CD4-positive, alpha-beta T cell treated with Interleukin-12 subunit alpha and Interleukin-12 subunit beta, for 1 hour (primary cell): Measurements from ENCODE around the gene SYTL5.
"Not testable (repeated sequence)": the region's sequence is repeated elsewhere in the genome, so short reads cannot be mapped to it uniquely, and the experiment has no call there.

ENCODE experiments used
- DNase-seq: peaks from one replicate; pipeline ENCODE4 v3.0.0-alpha.2; 2020

Gene SYTL5

DNA sequence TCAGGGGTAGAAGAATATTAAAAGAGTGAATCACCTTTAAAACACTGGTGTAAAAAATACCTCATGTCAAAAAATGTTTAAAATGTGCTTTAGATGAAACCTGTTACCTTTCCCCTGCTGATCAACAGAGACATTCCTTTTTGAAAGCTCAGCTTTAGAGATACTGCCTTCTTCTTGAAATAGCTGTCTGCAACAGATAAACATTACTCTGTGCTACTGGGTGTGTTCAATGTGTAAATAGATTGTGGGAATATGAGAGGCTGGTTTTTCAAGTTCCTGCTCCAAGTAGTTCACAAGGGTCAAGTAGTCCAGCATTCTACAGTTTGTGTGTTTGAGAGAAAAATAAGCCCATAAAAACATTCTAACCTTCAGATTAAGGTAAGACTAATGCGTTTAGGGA, at the start of gene SYTL5:
Gene SYTL5 (plus strand): TSS at position 263 of the 400 bp plus-strand sequence. CDS start 27,337 bp downstream, outside the sequence.
- DNase-seq = no peak

DNA sequence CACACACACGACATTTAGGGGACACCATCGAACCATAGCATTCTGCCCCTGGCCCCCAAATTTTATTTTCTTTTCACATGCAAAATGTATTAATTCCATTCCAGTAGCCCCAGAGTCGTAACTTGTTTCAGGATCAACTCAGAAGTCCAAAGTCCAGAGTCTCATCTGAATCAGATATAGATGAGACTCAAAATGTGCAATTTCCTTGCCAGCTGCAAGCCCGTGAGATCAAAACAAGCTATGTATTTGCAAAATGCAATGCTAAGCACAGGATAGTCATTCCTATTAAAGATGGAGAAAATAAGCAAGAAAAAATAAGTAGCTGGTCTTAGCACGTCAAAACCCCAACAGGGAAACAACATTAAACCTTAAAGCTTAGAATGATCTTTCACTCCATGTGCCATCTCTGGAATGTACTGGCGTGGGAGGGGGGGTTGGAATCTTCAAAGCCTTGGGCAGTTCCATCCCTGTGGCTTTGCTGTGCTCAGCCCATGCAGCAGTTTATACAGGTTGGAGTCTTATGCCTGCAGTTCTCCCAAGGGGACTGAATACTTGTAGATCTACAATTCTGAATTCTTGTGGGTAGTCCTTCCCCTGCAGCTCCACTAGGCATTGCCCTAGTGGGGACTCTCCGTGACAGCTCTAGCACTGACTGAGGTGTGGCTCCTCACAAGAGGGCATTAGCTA, 47.7 kb upstream of the SYTL5 start:
- DNase-seq = no peak

DNA sequence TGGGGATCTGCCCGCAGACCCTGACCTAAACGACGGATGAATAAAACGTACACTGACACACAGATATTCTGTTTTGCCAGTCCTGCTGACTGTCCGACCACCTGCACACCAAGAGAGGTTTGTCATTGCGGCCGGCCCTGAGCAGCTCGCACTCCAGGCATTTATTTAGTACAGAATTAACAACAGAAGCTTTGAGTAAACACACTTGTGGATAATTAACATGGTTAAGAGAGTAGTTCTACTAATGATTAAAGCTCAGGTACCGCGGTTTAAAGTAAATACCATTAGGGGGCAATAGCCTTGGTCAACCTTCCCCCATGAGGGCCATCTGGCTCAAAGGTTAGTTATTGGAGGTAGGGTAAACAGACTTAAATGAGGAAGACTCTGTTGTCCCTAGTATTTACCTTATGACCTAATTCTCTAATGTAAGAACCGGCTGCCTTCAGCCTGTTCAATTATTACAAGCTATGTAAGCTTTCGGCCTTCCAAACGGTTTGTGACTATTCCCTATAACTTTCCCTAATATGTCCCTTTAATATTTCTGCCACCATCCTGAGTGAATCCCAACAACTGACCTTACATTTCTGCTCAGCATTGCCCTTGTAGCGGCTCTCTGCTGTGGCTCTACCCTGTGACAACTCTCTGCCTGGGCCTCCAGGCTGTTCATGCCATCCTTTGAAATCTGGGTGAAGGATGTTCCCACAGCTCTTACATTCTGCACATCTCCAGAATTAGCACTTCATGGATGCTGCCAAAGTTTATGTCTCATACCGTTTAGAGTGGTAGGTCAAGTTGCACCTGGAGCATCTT, 46.9 kb upstream of the SYTL5 start:
- no peak for DNase-seq

DNA sequence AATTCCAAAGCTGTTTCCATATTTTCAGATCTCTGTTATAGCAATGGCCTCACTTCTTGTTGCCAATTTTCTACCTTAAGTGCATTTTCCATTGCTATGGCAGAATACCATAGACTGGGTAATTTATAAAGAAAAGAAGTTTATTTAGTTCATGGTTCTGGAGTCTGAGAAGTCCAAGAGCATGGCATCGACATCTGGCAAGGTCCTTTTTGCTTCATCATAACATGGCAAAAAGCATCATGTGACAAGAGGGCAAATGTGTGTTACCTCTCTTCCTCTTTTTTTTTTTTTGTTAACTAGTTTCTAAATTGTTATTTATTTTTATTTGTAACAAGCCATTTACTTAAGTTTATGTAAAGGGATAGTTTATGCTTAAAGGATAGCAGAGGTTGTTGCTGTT, 45.2 kb upstream of the SYTL5 start:
- DNase-seq = no peak

DNA sequence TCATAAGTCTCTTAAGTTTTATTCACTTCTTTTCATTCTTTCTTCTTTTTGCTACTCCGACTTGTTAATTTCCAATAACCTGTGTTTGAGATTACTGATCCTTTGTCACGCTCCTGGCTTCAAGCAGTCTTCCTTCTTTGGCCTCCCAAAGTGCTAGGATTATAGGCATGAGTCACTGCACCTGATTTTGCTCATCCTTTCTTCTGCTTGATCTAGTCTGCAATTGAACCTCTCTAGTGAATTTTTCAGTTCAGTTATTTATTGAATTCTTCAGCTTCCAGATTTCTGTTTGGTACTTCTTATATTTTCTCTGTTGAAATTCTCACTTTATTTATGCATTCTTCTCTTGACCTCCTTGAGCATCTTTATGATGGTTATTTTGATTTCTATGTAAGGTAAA, 38.6 kb upstream of the SYTL5 start:
- DNase-seq = no peak

DNA sequence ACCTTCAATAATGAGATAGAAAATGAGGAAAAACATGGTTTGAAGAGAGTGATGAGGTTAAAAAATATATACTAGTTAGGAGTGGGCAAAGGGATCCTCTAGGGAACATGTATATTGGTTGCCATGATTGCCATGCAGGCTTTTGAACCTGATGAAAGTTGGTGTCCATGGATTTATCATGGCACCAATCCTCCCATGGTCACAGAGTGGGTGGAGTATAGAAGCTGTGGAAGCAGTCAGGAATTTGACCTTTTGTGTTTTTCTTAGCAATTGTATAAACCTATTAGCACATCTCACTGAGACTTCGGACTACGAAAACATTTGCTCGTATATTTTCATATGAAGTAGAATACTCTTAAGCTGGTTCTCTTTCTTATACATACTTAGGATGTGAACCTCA, 30.9 kb upstream of the SYTL5 start:
- no peak for DNase-seq

DNA sequence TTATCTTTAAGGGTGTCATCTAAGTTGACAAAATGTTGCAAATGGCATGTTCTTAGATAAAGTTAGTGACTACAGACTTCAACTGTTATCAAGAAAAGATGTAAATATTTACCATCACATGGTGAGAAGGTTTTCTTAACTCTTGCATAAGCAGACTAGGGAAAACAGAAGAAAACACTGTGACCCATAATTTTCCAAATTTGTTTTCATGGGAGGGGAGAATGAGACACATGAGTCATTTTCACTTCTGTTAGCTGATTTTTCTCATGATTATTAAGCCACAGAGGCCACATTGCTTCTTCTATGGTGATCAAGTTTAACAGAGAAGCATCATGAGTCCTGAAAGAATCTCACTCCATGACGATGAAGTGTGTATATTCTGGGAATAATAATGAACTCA, 30.2 kb upstream of the SYTL5 start:
- no peak for DNase-seq

DNA sequence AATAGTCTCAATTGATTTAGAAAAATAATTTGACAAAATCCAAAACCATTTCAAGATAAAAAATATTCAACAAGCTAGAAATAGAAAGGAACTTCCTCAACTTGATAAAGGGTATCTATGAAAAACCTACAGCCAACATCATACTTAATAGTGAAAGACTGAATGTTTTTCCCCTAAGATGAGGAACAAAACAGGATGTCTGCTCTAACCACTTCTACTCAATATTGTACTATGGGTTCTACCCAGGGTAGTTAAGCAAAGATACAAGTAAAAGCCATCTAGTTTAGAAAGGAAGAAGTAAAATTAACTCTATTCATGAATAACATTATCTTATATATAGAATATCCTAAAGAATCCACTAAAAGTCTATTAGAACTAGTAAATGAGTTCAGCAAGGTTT, 21.5 kb upstream of the SYTL5 start:
- no peak for DNase-seq

DNA sequence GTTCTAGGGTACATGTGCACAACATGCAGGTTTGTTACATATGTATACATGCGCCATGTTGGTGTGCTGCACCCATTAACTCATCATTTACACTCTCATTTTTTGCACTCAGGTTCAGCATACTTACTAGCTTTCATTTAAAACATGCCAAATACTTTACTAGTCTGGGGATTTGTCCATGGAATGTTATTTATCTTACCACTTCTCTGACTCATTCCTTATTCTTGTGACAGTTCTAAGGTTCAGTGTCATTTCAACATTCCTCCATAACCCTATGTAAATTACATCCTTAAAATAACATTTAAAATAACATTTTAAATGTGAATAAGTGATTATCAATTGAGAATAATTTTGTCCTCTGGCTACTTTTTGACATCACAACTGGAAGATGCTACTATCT, 19.5 kb upstream of the SYTL5 start:
- DNase-seq = no peak

DNA sequence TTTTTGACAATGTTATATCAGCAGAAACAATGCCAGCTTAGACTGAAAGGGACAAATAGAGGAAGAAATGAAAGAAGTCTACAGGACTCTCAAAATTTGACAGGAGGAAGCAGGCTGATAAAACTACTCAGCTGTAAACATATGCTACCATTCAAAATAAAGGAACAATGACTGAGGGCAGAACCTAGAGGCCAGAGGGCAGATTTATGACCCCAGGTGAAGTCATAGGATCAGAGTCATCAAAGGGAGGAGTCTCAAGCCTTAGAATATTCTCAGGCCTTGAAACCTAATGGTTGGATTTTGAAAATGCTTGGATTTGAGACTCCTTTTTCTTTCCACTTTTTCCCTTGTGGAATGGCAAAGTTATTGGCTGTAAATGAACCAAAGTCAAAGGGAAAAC, 17.0 kb upstream of the SYTL5 start:
- DNase-seq = no peak

DNA sequence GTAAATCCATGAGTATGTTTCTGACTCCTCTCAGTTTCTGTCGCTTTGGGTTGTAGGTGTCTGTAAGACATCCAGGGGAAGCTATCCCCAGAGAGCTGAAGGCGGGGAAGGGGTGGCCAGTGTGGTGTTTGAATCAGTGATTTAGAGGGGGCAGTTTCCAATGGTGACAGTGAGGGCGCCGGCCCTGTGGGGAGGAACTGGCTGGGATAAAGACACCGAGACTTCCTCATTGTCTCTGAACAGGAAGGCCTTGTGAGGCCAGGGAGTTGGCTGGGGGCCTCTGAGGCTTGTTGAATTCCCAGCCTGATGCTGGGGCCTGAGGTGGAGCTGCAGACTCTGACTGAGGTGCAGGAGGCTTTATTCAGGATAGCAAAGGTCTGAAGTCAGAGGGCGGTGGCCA, 15.1 kb upstream of the SYTL5 start:
- DNase-seq = not testable (repeated sequence)

DNA sequence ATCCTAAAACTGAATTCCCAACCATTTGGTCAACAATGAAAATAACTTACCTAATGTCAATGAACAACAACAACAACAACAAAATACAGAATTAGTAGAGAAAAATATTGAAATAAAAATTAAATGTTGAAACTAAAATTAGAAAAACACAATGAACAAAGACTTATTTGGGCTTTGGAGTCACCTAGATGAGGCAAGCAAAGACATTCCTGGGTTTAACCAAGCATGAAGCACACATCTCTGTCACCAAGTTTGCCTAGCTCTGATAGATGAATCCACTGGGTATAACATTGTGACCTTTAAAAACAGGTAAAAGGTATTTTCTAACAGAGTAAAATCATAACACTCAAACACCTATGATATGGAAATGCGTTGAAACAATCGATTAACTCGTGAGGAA, 13.2 kb upstream of the SYTL5 start:
- no peak for DNase-seq

DNA sequence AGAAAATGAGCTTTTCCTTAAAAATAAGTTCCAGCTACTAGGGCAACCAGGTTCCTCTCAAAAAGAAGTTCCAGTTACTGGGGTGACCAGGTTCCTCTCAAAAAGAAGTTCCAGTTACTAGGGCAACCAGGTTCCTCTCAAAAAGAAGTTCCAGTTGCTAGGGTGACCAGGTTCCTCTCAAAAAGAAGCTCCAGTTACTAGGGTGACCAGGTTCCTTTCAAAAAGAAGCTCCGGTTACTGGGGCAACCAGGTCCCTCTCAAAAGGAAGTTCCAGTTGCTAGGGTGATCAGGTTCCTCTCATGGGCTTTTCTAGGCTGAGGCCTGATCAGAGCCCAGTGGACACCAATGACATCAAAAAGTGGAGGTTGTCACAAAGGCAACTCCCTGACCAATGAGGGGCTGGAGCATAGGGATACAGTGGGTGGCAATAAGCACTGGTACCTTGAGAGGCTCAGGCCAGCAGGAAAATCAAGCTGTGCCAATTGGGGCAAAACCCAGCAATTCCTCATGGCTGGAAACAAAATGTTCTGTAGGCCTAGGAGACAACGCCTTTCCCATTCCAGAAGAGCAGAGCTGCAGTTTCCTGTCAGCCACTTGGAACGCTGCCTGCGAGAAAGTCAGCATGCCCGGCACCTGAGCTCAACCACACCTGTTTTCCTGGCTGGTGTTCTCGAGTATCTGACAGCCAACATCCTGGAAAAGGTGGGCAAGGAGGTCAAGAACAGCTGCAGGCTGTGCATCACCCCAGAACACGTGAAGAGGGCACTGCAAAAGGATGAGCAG, 12.3 kb upstream of the SYTL5 start:
- peak; percentile 26 for DNase-seq

DNA sequence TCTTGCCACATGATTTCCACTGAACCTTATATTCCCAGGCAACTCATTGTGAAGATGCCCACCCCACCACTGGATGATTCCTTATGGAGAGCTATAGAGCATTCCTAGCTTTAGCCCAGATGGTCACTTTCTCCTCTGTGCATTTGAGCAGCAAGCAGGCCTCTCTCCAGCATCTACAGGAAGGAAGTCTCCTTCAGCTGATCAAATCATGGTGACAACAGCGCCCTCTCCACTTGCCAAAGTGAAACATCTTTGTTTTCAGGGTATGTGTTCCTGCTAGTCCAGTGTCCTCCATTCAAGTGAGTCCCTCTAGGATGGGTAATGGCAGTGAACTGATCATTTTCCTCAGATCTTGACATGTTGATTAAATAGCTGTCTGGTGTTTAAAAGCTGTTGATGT, 10.9 kb upstream of the SYTL5 start:
- no peak for DNase-seq

DNA sequence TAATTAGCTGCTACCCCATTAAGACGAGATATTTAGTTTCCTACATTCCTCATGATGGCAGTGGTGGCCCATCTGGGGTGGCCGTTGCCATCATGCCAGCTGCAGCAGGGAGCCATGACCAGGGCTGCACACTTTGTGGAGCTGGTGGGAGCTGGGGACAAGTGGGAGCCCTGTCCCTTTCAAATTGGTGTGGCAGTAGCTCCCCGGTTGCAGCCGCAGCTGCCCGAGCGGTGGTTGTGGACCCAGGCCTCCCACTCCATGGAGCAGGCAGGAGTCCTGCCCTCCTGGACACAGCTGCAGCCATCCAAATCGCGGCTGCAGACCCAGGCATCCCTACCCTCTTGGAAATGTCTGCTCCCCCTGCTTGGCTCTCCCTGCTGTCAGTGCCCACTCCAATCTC, 9.3 kb upstream of the SYTL5 start:
- no peak for DNase-seq

DNA sequence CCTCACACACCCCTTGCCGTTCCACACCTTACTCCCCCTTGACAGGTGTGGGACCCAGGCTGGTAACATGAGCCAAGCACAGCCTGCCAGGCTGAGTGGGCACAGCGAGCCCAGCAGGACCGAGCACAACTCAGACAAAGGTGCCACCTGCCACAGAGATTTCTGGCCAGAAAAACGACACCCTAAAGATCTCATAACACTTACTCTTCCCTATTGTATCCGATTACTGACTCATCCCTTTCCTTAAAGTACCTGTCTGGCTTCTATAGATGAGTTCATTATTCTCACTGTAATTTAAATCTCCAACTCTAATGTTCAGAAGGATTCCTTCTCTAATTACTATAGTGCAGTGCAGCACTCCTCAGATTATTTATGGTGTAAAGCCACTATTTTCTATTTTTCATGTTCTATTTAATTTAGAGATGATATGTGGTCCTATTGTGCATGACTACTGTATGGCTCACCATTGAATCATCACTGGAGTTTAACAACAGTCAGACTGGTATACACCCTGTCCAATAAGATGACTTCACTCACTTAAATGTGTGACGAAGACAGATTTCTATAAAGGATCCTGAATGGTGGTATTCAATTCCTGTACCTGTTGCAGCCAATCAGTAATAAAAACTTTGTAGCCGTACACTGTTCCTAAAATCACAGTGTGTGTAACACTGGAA, 7.6 kb upstream of the SYTL5 start:
- DNase-seq = no peak

DNA sequence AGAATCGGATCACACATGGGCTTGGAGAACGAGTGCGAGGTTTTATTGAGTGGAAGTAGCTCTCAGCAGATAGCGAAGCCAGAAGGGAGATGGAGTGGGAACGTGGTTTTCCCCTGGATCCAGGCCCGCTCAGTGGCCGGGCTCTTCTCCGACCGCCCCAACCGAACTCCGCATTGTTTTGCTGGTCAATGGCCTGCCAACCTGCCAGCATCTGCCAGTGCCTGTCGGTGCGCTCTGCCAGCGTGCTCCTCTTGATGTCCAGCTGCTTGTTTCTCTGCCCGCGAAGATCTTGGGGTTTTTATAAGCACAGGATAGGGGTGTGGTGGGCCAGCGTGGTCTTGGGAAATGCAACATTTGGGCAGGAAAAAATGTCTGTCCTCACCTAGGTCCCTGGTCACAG, 5.6 kb upstream of the SYTL5 start:
- no peak for DNase-seq

DNA sequence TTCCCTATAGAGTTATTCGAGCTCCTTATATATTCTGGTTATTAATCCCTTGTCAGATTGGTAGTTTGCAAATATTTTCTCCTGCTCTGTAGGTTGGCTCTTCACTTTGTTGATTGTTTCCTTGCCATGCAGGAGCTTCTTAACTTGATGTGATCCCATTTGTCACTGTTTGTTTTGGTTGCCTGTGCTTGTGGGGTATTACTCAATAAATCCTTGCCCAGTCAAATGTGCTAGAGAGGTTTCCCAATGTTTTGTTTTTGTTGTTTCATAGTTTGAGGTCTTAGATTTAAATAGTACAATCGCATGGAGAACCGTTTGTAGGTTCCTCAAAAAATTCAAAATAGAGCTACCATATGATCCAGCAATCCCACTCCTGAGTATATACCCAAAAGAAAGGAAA, 2.3 kb upstream of the SYTL5 start:
- DNase-seq = no peak

DNA sequence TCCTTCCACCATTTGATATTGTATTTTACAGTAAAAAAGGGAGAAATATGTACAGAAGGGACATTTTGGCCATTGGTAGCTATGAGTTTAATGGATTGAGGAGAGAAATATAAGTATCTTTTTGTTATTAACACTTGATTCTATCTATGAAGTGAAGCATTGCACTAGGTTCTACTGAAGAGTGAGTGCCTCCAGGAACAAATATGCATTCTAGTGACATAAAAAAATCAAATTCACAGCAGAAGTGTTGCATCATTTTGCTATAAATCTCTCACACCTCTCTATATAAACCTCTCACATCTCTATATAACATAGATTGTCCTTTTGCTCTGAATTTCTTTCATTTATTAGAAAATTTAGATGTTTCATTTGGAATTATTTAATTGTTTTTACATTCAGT, 425 bp downstream of the SYTL5 start:
- no peak for DNase-seq

DNA sequence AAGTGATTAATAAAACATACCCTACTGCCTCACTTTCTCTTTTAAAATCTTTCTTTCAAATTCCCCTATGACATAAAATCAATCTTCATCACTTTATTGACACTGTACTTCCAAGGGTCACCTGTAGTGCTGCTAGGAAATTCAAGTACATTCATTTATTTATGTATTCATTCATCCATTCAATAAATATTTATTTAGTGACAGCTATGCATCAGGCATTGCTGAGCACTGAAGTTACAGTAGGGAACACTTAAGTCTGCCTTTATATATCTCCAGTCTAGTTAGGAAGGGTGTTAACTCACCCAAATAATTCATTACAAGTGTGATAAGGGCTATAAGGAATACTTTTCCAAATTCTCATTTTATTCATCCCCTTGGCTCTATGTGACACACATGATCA, 2.3 kb downstream of the SYTL5 start:
- no peak for DNase-seq

DNA sequence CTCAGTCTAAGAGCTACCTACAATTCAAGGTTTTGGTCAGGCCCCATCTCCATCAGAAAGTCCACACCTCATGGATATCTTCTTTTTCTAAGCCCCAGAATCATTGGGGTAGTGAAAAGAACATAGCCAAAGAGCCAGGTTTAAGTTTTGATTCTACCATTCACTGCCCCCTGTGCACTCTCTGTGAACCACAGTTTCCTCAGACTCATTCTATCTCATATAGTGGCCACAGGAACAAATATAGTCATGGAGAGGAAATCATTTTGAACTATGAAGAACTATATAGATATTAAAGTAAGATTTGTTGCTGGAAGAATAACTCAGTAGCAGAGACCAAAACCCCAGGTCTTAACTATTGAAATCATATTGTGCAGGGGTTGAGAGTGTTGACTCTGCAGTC, 3.3 kb downstream of the SYTL5 start:
- DNase-seq = no peak

DNA sequence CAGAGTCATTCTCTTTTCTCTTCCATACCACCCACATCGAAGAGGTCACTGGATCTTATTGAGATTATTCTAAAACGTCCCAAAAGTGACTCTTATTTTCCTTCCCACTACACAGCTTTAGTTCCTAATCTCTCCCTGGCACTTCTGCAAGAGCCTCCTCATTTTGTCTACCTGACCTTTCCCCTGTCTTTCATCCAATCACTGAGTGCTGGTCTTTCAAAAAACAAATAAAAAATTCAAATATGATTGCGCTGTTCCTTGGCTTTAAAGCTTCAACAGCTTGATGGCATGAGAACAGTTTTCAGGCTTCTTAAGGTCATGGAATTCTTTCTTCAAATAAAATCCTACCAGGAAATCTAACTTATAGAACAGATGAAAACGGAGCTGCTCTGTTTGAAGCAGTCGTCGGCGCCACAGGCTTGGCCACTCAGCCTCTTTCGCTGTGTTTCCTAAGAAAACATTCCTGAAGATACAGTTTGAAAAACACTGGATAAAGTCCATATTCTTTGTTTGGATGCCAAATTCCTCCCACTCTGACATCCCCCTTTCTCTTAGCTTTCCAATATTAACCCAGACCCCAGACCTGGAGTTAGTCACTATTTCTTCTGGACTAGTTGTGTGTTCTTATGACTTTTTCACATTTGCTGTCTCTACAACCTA, 12.5 kb downstream of the SYTL5 start:
- no peak for DNase-seq

DNA sequence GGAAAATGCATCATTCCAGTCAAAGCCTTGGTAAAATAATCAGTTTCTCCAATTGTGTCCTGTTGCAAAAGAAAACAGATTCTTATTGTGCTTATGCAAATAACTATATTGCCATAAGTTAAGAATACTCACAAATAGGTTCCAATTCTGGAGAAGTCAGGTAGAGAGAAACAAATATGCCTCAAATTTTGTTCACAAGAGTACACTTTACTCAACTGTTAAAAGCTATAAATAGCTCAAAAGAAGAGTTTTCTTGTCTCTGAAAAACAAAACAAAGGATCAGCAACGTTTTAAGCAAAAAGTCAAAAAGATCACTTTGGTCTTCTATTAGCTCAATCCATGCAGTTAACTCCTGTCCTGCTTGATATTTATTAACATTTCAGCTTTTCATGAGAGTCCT, 21.9 kb downstream of the SYTL5 start:
- DNase-seq = no peak
